GM23338 (cell line): ENCODE measurements around the gene IQUB. TPM values are rescaled to one million over a fixed set of nuclear protein-coding genes. Genes with fewer than 3 reads are reported as not detected.
A peak's percentile ranks its signal among the peaks of the same experiment; 100 is the strongest.

Experiments
- ATAC-seq: fragments of 200-7000 bp; cut with Tn5 transposase; 3 replicates; pipeline ENCODE4 v1.9.1; 2020
- DNase-seq: peaks from one replicate; pipeline ENCODE4 v3.0.0-alpha.2; 2015; ENCODE audit warnings: low spot score
- H2AFZ ChIP-seq: fragments of 200-600 bp; sonication (generic); 2 replicates; pipeline ENCODE4 v1.8.0; 2016; ENCODE audit warnings: antibody characterized with exemption, mild to moderate bottlenecking, moderate library complexity
- H3F3A ChIP-seq: fragments of 200-600 bp; sonication (generic); replicated peaks from 2 replicates; pipeline ENCODE4 v1.8.0; 2017; ENCODE audit warnings: antibody characterized with exemption, mixed run types, low read depth
- H3K27ac ChIP-seq: fragments of 200-600 bp; sonication (generic); 2 replicates; pipeline ENCODE4 v1.6.1; 2016; ENCODE audit warnings: low read depth
- H3K27me3 ChIP-seq: fragments of 200-600 bp; sonication (generic); 2 replicates; pipeline ENCODE4 v1.8.0; 2016; ENCODE audit warnings: mild to moderate bottlenecking, mixed run types, moderate library complexity; ENCODE audit not compliant: insufficient read depth
- H3K36me3 ChIP-seq: fragments of 200-600 bp; sonication (generic); 2 replicates; pipeline ENCODE4 v1.8.0; 2016; ENCODE audit warnings: mild to moderate bottlenecking; ENCODE audit not compliant: insufficient read depth
- H3K4me1 ChIP-seq: fragments of 200-600 bp; sonication (generic); 2 replicates; pipeline ENCODE4 v1.8.0; 2016; ENCODE audit warnings: mild to moderate bottlenecking, moderate library complexity; ENCODE audit not compliant: insufficient read depth
- H3K4me2 ChIP-seq: fragments of 200-600 bp; sonication (generic); 2 replicates; pipeline ENCODE4 v1.7.1; 2017; ENCODE audit warnings: mixed run types
- H3K4me3 ChIP-seq: fragments of 200-600 bp; sonication (generic); 2 replicates; pipeline ENCODE4 v1.6.1; 2016; ENCODE audit warnings: mixed run types
- H3K79me2 ChIP-seq: fragments of 200-600 bp; sonication (generic); replicated peaks from 2 replicates; pipeline ENCODE4 v1.8.0; 2017; ENCODE audit warnings: mild to moderate bottlenecking; ENCODE audit not compliant: insufficient read depth
- H3K9me2 ChIP-seq: fragments of 200-600 bp; sonication (generic); 2 replicates; pipeline ENCODE4 v1.8.0; 2017; ENCODE audit not compliant: insufficient read depth
- H4K20me1 ChIP-seq: fragments of 200-600 bp; sonication (generic); replicated peaks from 2 replicates; pipeline ENCODE4 v1.8.0; 2017; ENCODE audit warnings: mild to moderate bottlenecking; ENCODE audit not compliant: insufficient read depth
- H3K27ac Mint-ChIP-seq: 2 replicates; pipeline ENCODE4 v1.8.0; 2020; ENCODE audit warnings: inconsistent platforms, mild to moderate bottlenecking, moderate library complexity, mixed read lengths
- H3K27me3 Mint-ChIP-seq: 3 replicates; pipeline ENCODE4 v1.8.0; 2022; ENCODE audit warnings: low read depth, mild to moderate bottlenecking, moderate library complexity, mixed read lengths, inconsistent platforms; ENCODE audit not compliant: insufficient read depth, poor library complexity
- H3K36me3 Mint-ChIP-seq: 3 replicates; pipeline ENCODE4 v1.8.0; 2021; ENCODE audit warnings: low read depth, mild to moderate bottlenecking, inconsistent platforms, moderate library complexity, mixed read lengths
- H3K4me1 Mint-ChIP-seq: 3 replicates; pipeline ENCODE4 v1.8.0; 2020; ENCODE audit warnings: mild to moderate bottlenecking, inconsistent platforms, mixed read lengths
- H3K4me3 Mint-ChIP-seq: 3 replicates; pipeline ENCODE4 v1.8.0; 2021; ENCODE audit warnings: moderate library complexity, mild to moderate bottlenecking, inconsistent platforms, mixed read lengths
- H3K9me3 Mint-ChIP-seq: 3 replicates; pipeline ENCODE4 v1.8.0; 2020; ENCODE audit warnings: moderate library complexity, mild to moderate bottlenecking, inconsistent platforms, mixed read lengths
- CTCF ChIP-seq, 2 experiments: fragments of 200-600 bp in 1 of 2; sonication (generic) in 1 of 2; conservative IDR thresholded peaks; 2 replicates each; pipeline versions ENCODE4 v1.5.1 to v1.6.1; 2016 to 2017; ENCODE audit warnings: antibody characterized with exemption in 2 of 2, low read depth in 2 of 2, mild to moderate bottlenecking in 2 of 2, moderate library complexity in 1 of 2
- EZH2 ChIP-seq: fragments of 200-600 bp; sonication (generic); IDR thresholded peaks from one replicate; pipeline ENCODE4 v1.8.0; 2017; ENCODE audit warnings: antibody characterized with exemption, mild to moderate bottlenecking, low read depth; ENCODE audit not compliant: unreplicated experiment
- JUNB ChIP-seq: IDR thresholded peaks from one replicate; pipeline ENCODE4 v1.6.1; 2016; ENCODE audit warnings: antibody characterized with exemption; ENCODE audit not compliant: unreplicated experiment
- POLR2AphosphoS5 ChIP-seq: IDR thresholded peaks from 2 replicates; pipeline ENCODE4 v1.6.1; 2016; ENCODE audit warnings: antibody characterized with exemption, low read depth
- ZNF331 ChIP-seq: fragments of 250-450 bp; sonication (Bioruptor Pico); IDR thresholded peaks from 2 replicates; pipeline ENCODE4 v1.5.0; 2020; ENCODE audit warnings: low read depth, mild to moderate bottlenecking, moderate library complexity
- ZNF462 ChIP-seq: fragments of 250-450 bp; sonication (Bioruptor Pico); IDR thresholded peaks from 2 replicates; pipeline ENCODE4 v1.5.0; 2020; ENCODE audit warnings: mild to moderate bottlenecking, moderate library complexity
- polyA plus RNA-seq: library from polyadenylated mRNA; unstranded; fragments of >200 nt; fragmentation: Nextera tagmentation; extraction: Ambion mirVana; gene quantifications from 2 replicates; pipeline ENCODE4 v1.2.1, GENCODE V29; 2016
- total RNA-seq: library from RNA; depleted of rRNA; stranded (reverse); fragments of >200 nt; shearing (Covaris generic); gene quantifications from 2 replicates; pipeline ENCODE4 v1.2.3, GENCODE V29; 2014

Gene IQUB
- total and polyA plus RNA-seq, 2 experiments from 2014 or later: 0.79 to 1.1 TPM

GRCh38 chr7:123439191-123439590, 95.2 kb downstream of the IQUB start:
- no peaks in the 10 kb centered on the region for H4K20me1 ChIP-seq
- H3K27me3 ChIP-seq: no peaks in the 10 kb centered on the region
- ATAC-seq (no peak), DNase-seq (no peak)
- no peaks in the 10 kb centered on the region for H3F3A ChIP-seq
- H3K27ac ChIP-seq: peak overlapping the region; percentile 89
- H3K79me2 ChIP-seq: no peaks in the 10 kb centered on the region
- H3K4me3 Mint-ChIP-seq: no peak overlapping the region
- TF ChIP-seq ZNF331 (CRISPR knock-in tag) (no peak), CTCF (conservative IDR thresholded peaks at IDR 0.05; ENCODE audit: low read depth in 2 of 2) (no peak), POLR2AphosphoS5 (no peak), EZH2 (no peak)
- no peak overlapping the region for H3K4me2 ChIP-seq
- peaks cover 5% of the 10 kb centered on the region; the same call in 1 of the 2 replicates for H3K9me2 ChIP-seq
- H3K9me3 Mint-ChIP-seq: 0 out of 3 replicates have a peak, but pooled peaks cover 2% of the 10 kb centered on the region
- H2AFZ ChIP-seq: 0 out of 2 replicates have a peak overlapping the region, but pooled peaks have one; percentile 15
- H3K4me1 ChIP-seq: peaks cover 18% of the 10 kb centered on the region
- H3K4me3 ChIP-seq: no peak overlapping the region
- H3K36me3 ChIP-seq: no peaks in the 10 kb centered on the region
- no peaks in the 10 kb centered on the region for H3K27me3 Mint-ChIP-seq
- H3K4me1 Mint-ChIP-seq: peaks cover 26% of the 10 kb centered on the region
- H3K27ac Mint-ChIP-seq: peak overlapping the region; percentile 89
- H3K36me3 Mint-ChIP-seq: peaks cover 4% of the 10 kb centered on the region; the same call in 1 of the 3 replicates

GRCh38 chr7:123437447-123437995, 96.9 kb downstream of the IQUB start:
- H3K36me3 Mint-ChIP-seq: 0 out of 3 replicates have a peak, but pooled peaks cover 4% of the 10 kb centered on the region
- DNase-seq (no peak), ATAC-seq (no peak)
- H3K4me3 Mint-ChIP-seq: no peak overlapping the region
- H3K9me3 Mint-ChIP-seq: 0 out of 3 replicates have a peak, but pooled peaks cover 2% of the 10 kb centered on the region
- Histone ChIP-seq H3K36me3 (no peaks in the 10 kb centered on the region), H2AFZ (no peak overlapping the region), H3K27me3 (no peaks in the 10 kb centered on the region), H3F3A (no peaks in the 10 kb centered on the region), H4K20me1 (no peaks in the 10 kb centered on the region), H3K4me3 (no peak overlapping the region), H3K4me1 (peaks cover 34% of the 10 kb centered on the region), H3K4me2 (no peak overlapping the region), H3K9me2 (peaks cover 5% of the 10 kb centered on the region; the same call in 1 of the 2 replicates), H3K27ac (no peak overlapping the region), H3K79me2 (no peaks in the 10 kb centered on the region)
- H3K27me3 Mint-ChIP-seq: no peaks in the 10 kb centered on the region
- peak; percentile 22 to 58; a peak in 2 of 4 replicates for TF ChIP-seq CTCF (conservative IDR thresholded peaks at IDR 0.05; ENCODE audit: low read depth in 2 of 2)
- TF ChIP-seq ZNF462 (CRISPR knock-in tag): no peak
- TF ChIP-seq JUNB: no peak
- H3K4me1 Mint-ChIP-seq: peaks cover 36% of the 10 kb centered on the region
- 0 out of 2 replicates have a peak overlapping the region, but pooled peaks have one; percentile 15 for H3K27ac Mint-ChIP-seq
